GM19239 (cell line): ENCODE results near the gene ZFYVE16.
"Not testable (repeated sequence)": the region's sequence is repeated elsewhere in the genome, so short reads cannot be mapped to it uniquely, and the experiment has no call there.

Source experiments
- DNase-seq: peaks from one replicate; pipeline ENCODE4 v3.0.0; 2011; ENCODE audit warnings: low spot score; ENCODE audit not compliant: insufficient read length
- FAIRE-seq: peaks from 2 replicates; lab custom pipeline; 2011; peaks lifted over from hg19 to GRCh38; lab: Jason Lieb, UNC

ZFYVE16 gene

DNA sequence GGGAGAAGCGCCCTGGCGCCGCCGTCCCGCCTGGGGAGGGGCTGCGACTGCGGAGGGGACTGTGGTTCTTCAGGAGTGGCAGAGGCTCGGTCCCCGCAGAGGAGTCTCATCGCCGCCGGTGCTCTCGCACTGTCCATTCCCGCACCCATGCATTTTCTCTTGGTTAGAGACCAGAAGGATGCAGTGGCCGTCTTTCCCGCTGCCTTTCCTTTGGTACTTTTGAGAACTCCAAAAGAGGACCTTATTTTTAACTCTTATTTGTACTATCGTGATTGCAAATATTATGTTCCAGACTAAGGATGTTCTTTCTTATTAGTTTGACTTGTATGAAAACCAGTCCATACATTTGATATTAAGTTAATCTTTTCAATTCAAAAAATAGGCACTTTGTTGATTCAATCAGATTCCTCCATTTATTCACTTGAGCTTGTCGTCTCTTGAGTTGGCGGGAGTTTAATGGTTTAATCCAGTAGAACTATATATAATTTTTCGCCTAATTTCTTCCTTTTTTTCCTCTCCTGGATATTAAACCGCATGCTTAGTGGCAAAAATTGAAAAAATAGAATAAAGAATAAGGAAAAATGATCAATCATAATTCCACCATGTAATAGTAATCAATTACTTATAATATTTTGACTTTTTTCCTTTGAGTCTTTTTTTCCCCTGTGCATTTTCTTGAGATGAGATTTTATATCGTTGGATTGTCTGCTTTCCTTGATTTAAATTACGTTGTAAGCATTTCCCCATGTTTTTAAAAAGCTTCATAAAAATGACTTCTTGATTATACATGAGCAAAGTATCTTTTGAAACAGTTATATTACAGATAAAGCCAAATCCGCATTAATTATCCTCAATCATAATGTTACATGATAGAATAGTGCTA, 861 bp downstream of the ZFYVE16 start:
- FAIRE-seq (peak; percentile 37), DNase-seq (no peak)

DNA sequence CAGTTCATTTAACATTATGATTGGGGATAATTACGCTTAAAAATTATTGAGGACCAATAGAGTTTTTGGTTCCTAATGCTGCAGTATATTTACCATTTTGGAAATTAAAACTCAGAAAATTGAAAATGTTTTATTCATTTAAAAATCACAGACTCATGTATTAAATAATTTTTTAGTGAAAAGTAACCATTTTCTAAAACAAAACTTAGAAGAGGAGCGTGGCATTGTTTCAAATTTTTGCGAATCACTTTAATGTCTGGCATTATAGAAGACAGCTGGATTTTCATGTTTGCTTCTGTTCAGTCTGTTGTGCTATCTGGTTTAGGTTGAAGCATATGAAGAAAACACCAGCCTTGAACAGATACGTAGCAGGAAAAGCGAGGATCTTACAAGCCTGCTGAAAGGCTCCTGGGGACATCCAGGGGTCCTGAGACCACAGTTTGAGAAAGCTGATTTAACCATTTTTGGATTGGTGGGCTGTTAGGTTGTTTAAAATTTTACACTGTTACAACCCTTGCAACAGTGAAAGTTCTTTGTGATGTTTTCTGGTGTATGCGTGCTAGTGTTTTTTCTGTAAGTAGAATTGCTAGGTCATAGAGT, 1.6 kb downstream of the ZFYVE16 start:
- FAIRE-seq = peak; percentile 37
- no peak for DNase-seq

- no peak for FAIRE-seq
- no peak for DNase-seq
Measured at GRCh38 chr5:80411589-80412219, 3.8 kb downstream of the ZFYVE16 start.

DNA sequence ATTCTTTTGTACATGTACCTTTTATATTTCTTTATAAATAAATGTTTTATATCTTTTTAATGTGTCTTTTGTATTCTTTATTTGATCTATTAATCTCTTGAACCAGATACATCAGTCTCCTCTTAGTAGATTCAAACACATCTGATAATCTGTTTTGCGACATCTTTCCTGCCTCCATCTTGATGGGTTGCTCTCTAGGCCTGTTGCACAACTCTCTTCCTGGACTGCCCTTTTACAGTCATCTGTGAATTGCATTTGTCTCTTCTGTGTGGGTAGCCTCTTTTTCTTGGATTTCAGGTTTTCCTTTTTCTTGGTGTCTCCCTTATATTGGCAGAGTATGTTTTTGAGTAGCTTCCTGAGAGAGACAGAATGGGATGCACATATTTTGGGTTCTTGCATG, 6.2 kb downstream of the ZFYVE16 start:
- FAIRE-seq = no peak
- DNase-seq = no peak

GRCh38 chr5:80417973-80418372, 10.1 kb downstream of the ZFYVE16 start:
- no peak for DNase-seq
- no peak for FAIRE-seq

GRCh38 chr5:80424365-80424764, 16.5 kb downstream of the ZFYVE16 start:
- DNase-seq = not testable (repeated sequence)

GRCh38 chr5:80435476-80435875, 27.6 kb downstream of the ZFYVE16 start:
- FAIRE-seq (no peak), DNase-seq (no peak)

More at GRCh38 chr5:80424365-80424764, 16.5 kb downstream of the ZFYVE16 start:
- not testable (repeated sequence) for FAIRE-seq

DNA sequence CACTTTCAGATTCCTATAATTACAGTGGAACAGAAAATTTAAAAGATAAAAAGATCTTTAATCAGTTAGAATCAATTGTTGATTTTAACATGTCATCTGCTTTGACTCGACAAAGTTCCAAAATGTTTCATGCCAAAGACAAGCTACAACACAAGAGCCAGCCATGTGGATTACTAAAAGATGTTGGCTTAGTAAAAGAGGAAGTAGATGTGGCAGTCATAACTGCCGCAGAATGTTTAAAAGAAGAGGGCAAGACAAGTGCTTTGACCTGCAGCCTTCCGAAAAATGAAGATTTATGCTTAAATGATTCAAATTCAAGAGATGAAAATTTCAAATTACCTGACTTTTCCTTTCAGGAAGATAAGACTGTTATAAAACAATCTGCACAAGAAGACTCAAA, 29.5 kb downstream of the ZFYVE16 start:
- DNase-seq (no peak), FAIRE-seq (peak; percentile 37)

- DNase-seq = no peak
- peak; percentile 11 for FAIRE-seq
Measured at GRCh38 chr5:80438739-80439138, 30.9 kb downstream of the ZFYVE16 start.

GRCh38 chr5:80439213-80439612, 31.3 kb downstream of the ZFYVE16 start:
- DNase-seq = no peak
- no peak for FAIRE-seq

DNA sequence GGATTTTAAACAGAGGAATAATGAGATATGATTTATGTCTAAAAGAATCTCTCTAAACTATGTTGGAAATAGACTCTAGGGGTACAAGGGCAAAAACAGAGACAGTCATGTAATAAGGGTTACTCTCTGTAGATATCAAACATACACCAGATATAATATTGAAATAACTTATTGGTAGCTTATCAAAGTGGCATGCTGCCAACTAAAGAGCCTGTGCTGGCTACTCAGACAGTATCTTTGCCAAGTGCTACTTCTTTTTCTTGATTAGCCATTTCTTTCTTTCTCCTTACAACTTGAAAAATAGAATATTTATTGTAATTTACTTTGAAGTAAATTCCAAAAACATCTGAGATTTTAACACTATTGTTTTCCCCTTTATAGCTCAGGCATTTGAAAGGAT, 34.9 kb downstream of the ZFYVE16 start:
- DNase-seq (no peak), FAIRE-seq (no peak)

DNA sequence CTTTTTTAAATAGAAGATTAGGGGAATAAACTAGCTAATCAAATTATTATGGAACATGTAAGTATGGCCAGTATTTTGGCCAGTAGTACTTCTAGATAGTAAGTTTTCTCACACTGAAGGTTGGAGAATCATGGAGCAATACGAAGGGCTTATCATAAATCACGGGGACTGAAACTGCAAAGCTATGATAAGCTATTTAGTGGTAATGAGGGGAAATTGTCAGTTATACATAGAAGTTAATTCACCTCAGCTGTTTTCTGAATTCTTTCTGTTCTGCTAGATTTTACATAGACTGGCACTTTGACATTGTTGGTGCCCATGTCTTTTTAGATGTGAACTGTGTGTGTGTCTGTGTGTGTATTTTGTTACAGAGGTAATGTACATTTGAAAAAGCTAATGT, 45.5 kb downstream of the ZFYVE16 start:
- DNase-seq (no peak), FAIRE-seq (no peak)

DNA sequence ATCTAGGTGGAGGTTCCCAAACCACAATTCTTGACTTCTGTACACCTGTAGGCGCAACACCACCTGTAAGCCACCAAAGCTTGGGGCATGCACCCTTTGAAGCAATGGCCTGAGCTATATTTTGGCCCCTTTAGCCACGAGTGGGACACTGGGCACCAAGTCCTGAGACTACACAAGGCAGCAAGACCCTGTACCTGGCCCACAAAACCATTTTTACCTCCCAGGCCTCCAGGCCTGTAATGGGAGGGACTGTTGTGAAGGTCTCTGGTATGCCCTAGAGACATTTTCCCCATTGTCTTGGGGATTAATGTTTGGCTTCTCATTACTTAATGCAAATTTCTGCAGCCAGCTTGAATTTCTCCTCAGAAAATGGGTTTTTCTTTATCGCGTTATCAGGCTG, 55.4 kb downstream of the ZFYVE16 start:
- no peak for DNase-seq
- no peak for FAIRE-seq

DNA sequence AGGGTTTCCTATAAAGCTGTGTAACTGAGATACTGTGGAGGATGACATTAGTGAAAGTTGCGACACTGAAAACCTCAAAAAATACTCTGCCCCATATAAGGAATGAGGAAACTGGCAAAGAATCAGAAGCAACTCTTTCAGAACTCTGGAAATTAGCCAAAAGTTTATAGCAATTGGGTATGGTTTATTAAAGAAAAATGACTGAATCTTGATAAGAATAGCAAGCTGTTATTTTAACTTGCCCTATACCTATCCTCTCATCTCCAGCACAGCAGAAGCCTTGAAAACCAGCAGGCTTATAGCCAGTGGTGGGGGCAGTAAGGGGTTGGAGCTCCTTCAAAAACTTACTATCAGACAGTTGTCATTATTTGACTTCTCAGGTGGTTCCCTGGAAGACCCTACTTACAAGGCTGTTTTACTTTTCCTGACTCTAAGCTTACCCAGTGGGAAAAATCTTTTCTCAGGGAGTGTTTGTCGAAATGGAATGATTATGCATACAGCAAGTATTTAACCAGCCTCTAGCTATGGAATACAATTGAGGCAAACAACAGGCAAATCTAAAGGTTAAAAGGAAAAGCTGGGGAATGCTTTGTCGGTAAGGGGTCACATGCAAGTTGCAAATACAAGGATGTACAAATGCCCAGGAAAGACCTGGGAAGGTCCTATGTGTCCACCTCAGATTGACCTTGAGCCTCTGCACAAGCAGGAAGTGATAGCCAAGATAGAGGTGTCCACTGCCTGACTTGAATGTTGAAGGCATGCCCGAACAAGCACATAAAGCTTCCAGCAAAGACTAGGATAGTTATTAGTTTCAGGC, 59.0 kb downstream of the ZFYVE16 start:
- FAIRE-seq (no peak), DNase-seq (no peak)

DNA sequence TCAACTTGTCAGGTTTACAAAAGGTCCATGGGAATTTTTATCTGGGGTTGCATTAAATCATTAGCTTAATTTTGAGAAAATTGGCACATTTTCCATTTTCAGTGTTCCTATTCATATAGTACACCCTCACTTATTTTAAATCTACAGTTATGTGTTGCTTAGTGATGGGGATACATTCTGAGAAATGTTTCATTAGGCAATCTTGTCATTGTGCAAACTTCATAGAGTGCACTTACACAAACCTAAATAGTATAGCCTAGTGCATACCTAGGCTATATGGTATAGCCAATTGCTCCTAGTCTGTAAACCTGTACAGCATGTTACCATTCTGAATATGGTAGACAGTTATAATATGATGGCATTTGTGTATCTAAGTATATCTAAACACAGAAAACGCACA, 60.3 kb downstream of the ZFYVE16 start:
- DNase-seq = no peak
- FAIRE-seq = no peak

GRCh38 chr5:80470631-80471030, 62.8 kb downstream of the ZFYVE16 start:
- not testable (repeated sequence) for FAIRE-seq, DNase-seq

GRCh38 chr5:80474929-80475328, 67.1 kb downstream of the ZFYVE16 start:
- FAIRE-seq = no peak

DNA sequence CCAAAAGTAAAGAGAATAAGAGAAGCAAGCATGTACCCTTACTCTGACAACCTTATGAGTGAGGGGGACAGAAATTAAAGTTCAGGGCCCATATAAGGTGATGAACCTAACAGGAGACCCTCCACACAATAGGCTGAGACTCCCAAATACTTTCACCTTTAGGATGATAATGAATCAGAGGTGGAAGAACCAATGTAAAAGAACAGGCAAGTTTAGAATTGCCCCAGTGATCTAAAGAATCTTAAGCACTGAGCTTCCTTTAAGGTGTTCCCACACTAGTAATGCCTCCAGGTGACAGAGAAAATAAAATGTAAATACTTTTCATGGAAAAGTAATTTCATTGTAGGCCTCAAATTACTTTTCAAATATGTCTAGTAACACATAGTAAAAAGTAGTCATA, 71.8 kb downstream of the ZFYVE16 start:
- FAIRE-seq = no peak

More at GRCh38 chr5:80474929-80475328, 67.1 kb downstream of the ZFYVE16 start:
- no peak for DNase-seq

DNA sequence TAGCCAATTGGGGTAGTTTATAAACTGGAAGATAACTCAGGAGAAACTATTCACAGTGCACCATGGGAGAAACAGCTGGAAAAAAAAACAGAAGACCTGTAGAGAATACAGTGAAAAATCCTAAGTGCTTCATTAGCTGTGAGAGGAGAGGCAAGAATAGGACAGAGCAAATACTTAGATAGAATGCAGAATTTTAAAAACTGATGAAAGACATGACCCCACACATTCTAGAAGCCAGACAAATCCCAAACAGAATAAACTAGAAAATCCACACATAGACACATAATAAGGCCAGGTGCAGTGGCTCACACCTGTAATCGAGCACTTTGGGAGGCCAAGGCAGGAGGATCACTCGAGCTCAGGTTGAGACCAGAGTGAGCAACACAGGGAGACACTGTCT, 72.5 kb downstream of the ZFYVE16 start:
- FAIRE-seq (no peak), DNase-seq (no peak)

More for the DNA sequence above, 71.8 kb downstream of the ZFYVE16 start:
- no peak for DNase-seq
